ENCODE results near the gene ANP32E. TPM values are rescaled to one million over a fixed set of nuclear protein-coding genes. Genes with fewer than 3 reads are reported as not detected.

The ANP32E gene
- total and polyA plus RNA-seq, 8 donors, result 4.8 to 15.3 (median 8.7) TPM

- peak overlapping the region; percentile 14 to 60 (median 38) for H3K4me3 ChIP-seq
- peak; percentile 21 to 49 (median 41) for TF ChIP-seq CTCF (IDR thresholded peaks at IDR 0.05)
- peaks cover 0 to under 1% (median 0%) of the 10 kb centered on the region in 3 donors for H3K36me3 ChIP-seq
- H3K27ac ChIP-seq, result peak overlapping the region; percentile 67 to 76 (median 72)
- no peaks in the 10 kb centered on the region for H3K9me3 ChIP-seq
- 0 to 1% methylated on average over 15 of the region's 15 CpGs for WGBS, 2 donors
- peaks cover 0 to 4% (median 3%) of the 10 kb centered on the region in 3 donors for H3K4me1 ChIP-seq
- DNase-seq, result peak in 5 of 6 donors; percentile 64 to 72 (median 69)
- peak; percentile 34 for FAIRE-seq
- peak; percentile 57 to 86 (median 76) for ATAC-seq
- intact Hi-C loops (cut with DNase I), result no loop called here
- no peaks in the 10 kb centered on the region for H3K27me3 ChIP-seq
Observed at GRCh38 chr1:150281221-150281757, 45.4 kb upstream of the ANP32E start.

- ATAC-seq, result no peak
- no peaks in the 10 kb centered on the region for H3K9me3 ChIP-seq
- peaks cover 0 to 4% (median 3%) of the 10 kb centered on the region in 3 donors for H3K4me1 ChIP-seq
- H3K36me3 ChIP-seq, result no peaks in the 10 kb centered on the region
- 41 to 54% methylated on average over 6 of the region's 6 CpGs for WGBS, 2 donors
- no peak for DNase-seq
- no peak overlapping the region for H3K27ac ChIP-seq
- FAIRE-seq, result no peak
- no peak overlapping the region for H3K4me3 ChIP-seq
- no peak for TF ChIP-seq CTCF (IDR thresholded peaks at IDR 0.05)
- H3K27me3 ChIP-seq, result no peaks in the 10 kb centered on the region
- intact Hi-C loops (cut with DNase I), result no loop called here
Observed at GRCh38 chr1:150280138-150280707, 44.3 kb upstream of the ANP32E start.

DNA sequence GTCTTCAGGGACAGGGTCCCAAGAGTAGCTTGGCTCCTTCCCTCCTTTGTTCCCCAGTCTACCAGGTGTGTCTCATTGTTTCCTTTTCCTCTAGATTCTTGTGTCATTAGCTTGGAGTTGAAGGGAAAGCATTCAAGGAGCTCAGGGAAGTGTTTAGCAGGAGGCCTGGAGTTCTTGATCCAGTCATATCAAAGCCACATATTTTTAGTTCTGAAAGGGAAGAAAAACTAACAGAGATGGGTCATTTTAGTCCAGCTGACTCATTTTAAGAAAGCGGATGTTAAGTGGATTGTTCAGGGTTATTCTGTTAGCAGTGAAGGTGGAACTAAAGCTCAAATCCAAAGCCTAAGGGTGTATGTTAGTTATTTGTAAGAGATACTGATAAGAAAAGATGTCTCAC lies 37.4 kb upstream of the ANP32E start:
- FAIRE-seq, result no peak
- peaks cover 0 to 2% (median 0%) of the 10 kb centered on the region in 3 donors for H3K4me1 ChIP-seq
- no peaks in the 10 kb centered on the region for H3K36me3 ChIP-seq
- no peak for ATAC-seq
- TF ChIP-seq CTCF (IDR thresholded peaks at IDR 0.05), result no peak
- H3K27me3 ChIP-seq, result no peaks in the 10 kb centered on the region
- H3K9me3 ChIP-seq, result no peaks in the 10 kb centered on the region
- 74 to 81% methylated on average over 1 of the region's 1 CpG for WGBS, 2 donors
- no peak overlapping the region for H3K27ac ChIP-seq
- DNase-seq, result no peak
- intact Hi-C loops (cut with DNase I), result no loop called here
- no peak overlapping the region for H3K4me3 ChIP-seq

DNA sequence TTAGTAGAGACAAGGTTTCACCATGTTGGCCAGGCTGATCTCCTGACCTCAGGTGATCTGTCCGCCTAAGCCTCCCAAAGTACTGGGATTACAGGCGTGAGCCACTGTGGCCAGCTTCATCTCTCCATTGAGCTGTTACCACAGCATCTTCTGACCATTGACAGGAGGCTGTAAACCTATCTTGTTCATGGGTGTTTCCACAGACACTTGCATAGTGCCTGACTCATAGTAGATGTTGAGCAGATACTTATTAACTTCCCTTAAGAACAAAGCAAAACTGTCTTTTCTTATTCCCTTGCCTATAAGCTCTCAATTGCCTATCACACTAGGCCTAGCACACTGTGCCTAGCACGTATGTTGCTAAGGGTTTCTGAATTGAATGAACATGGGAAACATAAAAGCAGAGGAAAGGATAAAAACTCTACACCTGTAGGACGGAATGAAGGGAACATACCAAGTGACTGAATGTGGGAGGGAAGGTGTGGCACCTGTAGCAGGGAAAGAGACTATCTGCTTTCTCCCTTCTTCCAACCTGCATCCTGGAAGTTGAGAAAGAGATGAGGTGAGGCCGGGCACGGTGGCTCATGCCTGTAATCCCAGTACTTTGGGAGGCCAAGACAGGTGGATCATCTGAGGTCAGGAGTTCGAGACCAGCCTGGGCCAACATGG lies 35.5 kb upstream of the ANP32E start:
- H3K27me3 ChIP-seq, result no peaks in the 10 kb centered on the region
- FAIRE-seq, result no peak
- intact Hi-C loops (cut with DNase I), result no loop called here
- DNase-seq, result no peak
- 77 to 82% methylated on average over 7 of the region's 7 CpGs for WGBS, 2 donors
- no peak for TF ChIP-seq CTCF (IDR thresholded peaks at IDR 0.05)
- no peak for ATAC-seq
- no peak overlapping the region for H3K27ac ChIP-seq
- H3K4me3 ChIP-seq, result no peak overlapping the region
- H3K4me1 ChIP-seq, result peaks cover 0 to 12% (median 0%) of the 10 kb centered on the region in 3 donors
- peaks cover 0 to 2% (median 0%) of the 10 kb centered on the region in 3 donors for H3K36me3 ChIP-seq
- no peaks in the 10 kb centered on the region for H3K9me3 ChIP-seq

All from pancreas (tissue), 10 donors.